Esophagus muscularis mucosa (tissue), 4 donors: ENCODE data around the gene ABCC8.

Experiments used
- CTCF ChIP-seq, 3 experiments: fragments of 200-600 bp in 2 of 3; fragments of 450-650 bp in 1 of 3; sonication (generic) in 2 of 3; IDR thresholded peaks; one replicate each; pipeline ENCODE4 v1.5.1; 2017 to 2019; ENCODE audit warnings: antibody characterized with exemption in 3 of 3, mild to moderate bottlenecking in 2 of 3, moderate library complexity in 1 of 3
- EP300 ChIP-seq: sonication (generic); formaldehyde crosslinking; IDR thresholded peaks from one replicate; pipeline ENCODE4 v1.6.1; 2017; ENCODE audit warnings: antibody characterized with exemption
- POLR2A ChIP-seq: fragments of 450-650 bp; IDR thresholded peaks from one replicate; pipeline ENCODE4 v1.6.1; 2017; ENCODE audit warnings: antibody characterized with exemption, moderate library complexity, mild to moderate bottlenecking, low read depth
- POLR2AphosphoS5 ChIP-seq, 2 donors: sonication (generic); formaldehyde crosslinking; IDR thresholded peaks; one replicate each; pipeline ENCODE4 v1.6.1; 2017; ENCODE audit warnings: antibody characterized with exemption in 2 of 2

GRCh38 chr11:17430616-17431015 lies 46.0 kb downstream of the ABCC8 start:
- TF ChIP-seq CTCF (IDR thresholded peaks at IDR 0.05), result no peak
- TF ChIP-seq POLR2A, result no peak
- no peak for TF ChIP-seq POLR2AphosphoS5 (IDR thresholded peaks at IDR 0.05)
- TF ChIP-seq EP300, result no peak
